Hepatocyte (in vitro differentiated cells): ENCODE data around the gene SLC13A5.

Experiments
- EZH2 ChIP-seq: fragments of 200-600 bp; sonication (generic); IDR thresholded peaks from 2 replicates; pipeline ENCODE4 v1.6.1; 2016; ENCODE audit warnings: antibody characterized with exemption, mild to moderate bottlenecking, borderline replicate concordance
- EZH2phosphoT487 ChIP-seq: fragments of 200-600 bp; sonication (generic); IDR thresholded peaks from one replicate; pipeline ENCODE4 v1.6.1; 2018; ENCODE audit warnings: antibody characterized with exemption, mild to moderate bottlenecking, low read depth, moderate library complexity; ENCODE audit not compliant: unreplicated experiment, severe bottlenecking
- TF ChIP-seq, protein P1 (sequence below): fragments of 200-600 bp; sonication (generic); IDR thresholded peaks from 2 replicates; pipeline ENCODE4 v1.5.1; 2016; ENCODE audit warnings: antibody characterized with exemption, mild to moderate bottlenecking; ENCODE audit not compliant: poor library complexity

DNA sequence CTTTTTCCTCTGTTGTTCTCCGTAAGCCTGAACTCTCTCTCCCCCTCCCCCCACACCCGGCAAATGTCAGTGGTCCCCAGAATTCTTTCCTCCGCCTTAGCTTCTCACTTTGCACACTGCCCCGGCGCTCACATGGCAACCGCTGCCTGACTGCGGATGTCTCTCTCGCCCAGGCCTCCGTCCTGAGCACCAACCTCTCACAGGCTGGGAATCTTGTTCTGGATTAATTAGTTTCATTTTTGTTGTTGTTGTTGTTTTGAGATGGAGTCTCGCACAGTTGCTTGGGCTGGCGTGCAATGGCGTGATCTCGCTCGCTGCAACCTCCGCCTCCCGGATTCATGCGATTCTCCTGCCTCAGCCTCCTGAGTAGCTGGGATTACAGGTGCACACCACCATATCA is 45.0 kb downstream of the SLC13A5 start:
- TF ChIP-seq, protein P1, sequence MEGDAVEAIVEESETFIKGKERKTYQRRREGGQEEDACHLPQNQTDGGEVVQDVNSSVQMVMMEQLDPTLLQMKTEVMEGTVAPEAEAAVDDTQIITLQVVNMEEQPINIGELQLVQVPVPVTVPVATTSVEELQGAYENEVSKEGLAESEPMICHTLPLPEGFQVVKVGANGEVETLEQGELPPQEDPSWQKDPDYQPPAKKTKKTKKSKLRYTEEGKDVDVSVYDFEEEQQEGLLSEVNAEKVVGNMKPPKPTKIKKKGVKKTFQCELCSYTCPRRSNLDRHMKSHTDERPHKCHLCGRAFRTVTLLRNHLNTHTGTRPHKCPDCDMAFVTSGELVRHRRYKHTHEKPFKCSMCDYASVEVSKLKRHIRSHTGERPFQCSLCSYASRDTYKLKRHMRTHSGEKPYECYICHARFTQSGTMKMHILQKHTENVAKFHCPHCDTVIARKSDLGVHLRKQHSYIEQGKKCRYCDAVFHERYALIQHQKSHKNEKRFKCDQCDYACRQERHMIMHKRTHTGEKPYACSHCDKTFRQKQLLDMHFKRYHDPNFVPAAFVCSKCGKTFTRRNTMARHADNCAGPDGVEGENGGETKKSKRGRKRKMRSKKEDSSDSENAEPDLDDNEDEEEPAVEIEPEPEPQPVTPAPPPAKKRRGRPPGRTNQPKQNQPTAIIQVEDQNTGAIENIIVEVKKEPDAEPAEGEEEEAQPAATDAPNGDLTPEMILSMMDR, result no peak
- TF ChIP-seq EZH2 (no peak), EZH2phosphoT487 (no peak)
